H9 (cell line): ENCODE results near the gene PFDN1. TPM values are rescaled to one million over a fixed set of nuclear protein-coding genes. Genes with fewer than 3 reads are reported as not detected.

Source experiments
- DNase-seq: peaks from one replicate; pipeline ENCODE4 v3.0.0-alpha.2; 2017
- H2AFZ ChIP-seq: one replicate; pipeline ENCODE4 v1.6.1; 2013; ENCODE audit warnings: mild to moderate bottlenecking, low read length, control low read depth, moderate library complexity
- H2AK5ac ChIP-seq: 2 replicates; pipeline ENCODE4 v1.6.1; 2013; ENCODE audit warnings: low read length, control low read depth, mixed read lengths; ENCODE audit not compliant: insufficient read length
- H2BK120ac ChIP-seq: one replicate; pipeline ENCODE4 v1.6.1; 2013; ENCODE audit warnings: low read depth, mild to moderate bottlenecking, low read length, control low read depth, inconsistent platforms; ENCODE audit not compliant: poor library complexity, severe bottlenecking
- H2BK12ac ChIP-seq: 2 replicates; pipeline ENCODE4 v1.6.1; 2013; ENCODE audit warnings: low read length, control low read depth, mixed read lengths, low read depth; ENCODE audit not compliant: insufficient read length
- H2BK15ac ChIP-seq: 2 replicates; pipeline ENCODE4 v1.6.1; 2013; ENCODE audit warnings: low read depth, low read length, control low read depth
- H2BK20ac ChIP-seq: one replicate; pipeline ENCODE4 v1.6.1; 2013; ENCODE audit warnings: low read depth, mild to moderate bottlenecking, low read length, control low read depth, inconsistent platforms; ENCODE audit not compliant: poor library complexity, severe bottlenecking
- H2BK5ac ChIP-seq: 2 replicates; pipeline ENCODE4 v1.6.1; 2013; ENCODE audit warnings: low read length, control low read depth, mixed read lengths; ENCODE audit not compliant: insufficient read length
- H3K14ac ChIP-seq: 2 replicates; pipeline ENCODE4 v1.6.1; 2013; ENCODE audit warnings: low read length, control low read depth; ENCODE audit not compliant: insufficient read depth
- H3K18ac ChIP-seq: 2 replicates; pipeline ENCODE4 v1.6.1; 2013; ENCODE audit warnings: low read depth, mild to moderate bottlenecking, mixed read lengths, low read length, control low read depth; ENCODE audit not compliant: insufficient read length
- H3K23ac ChIP-seq: 2 replicates; pipeline ENCODE4 v1.6.1; 2013; ENCODE audit warnings: low read length, control low read depth, mixed read lengths, low read depth; ENCODE audit not compliant: insufficient read length
- H3K23me2 ChIP-seq: 2 replicates; pipeline ENCODE4 v1.6.1; 2013; ENCODE audit warnings: low read depth, mild to moderate bottlenecking, mixed read lengths, low read length, control low read depth; ENCODE audit not compliant: insufficient read length, poor library complexity, severe bottlenecking
- H3K27ac ChIP-seq: 2 replicates; pipeline ENCODE4 v1.5.1; 2013; ENCODE audit warnings: low read length, control low read depth, mixed read lengths, low read depth; ENCODE audit not compliant: insufficient read length
- H3K27me3 ChIP-seq: 2 replicates; pipeline ENCODE4 v1.6.1; 2013; ENCODE audit warnings: low read length, control low read depth, inconsistent platforms; ENCODE audit not compliant: insufficient read depth
- H3K4ac ChIP-seq: 2 replicates; pipeline ENCODE4 v1.6.1; 2013; ENCODE audit warnings: low read depth, mild to moderate bottlenecking, control low read depth, inconsistent platforms, low read length, moderate library complexity
- H3K4me1 ChIP-seq: 2 replicates; pipeline ENCODE4 v1.6.1; 2013; ENCODE audit warnings: low read length, control low read depth, inconsistent platforms; ENCODE audit not compliant: insufficient read depth
- H3K4me2 ChIP-seq: 2 replicates; pipeline ENCODE4 v1.6.1; 2013; ENCODE audit warnings: low read length, control low read depth, mixed read lengths; ENCODE audit not compliant: insufficient read length, insufficient read depth
- H3K56ac ChIP-seq: 2 replicates; pipeline ENCODE4 v1.6.1; 2013; ENCODE audit warnings: low read depth, mild to moderate bottlenecking, mixed read lengths, low read length, control low read depth; ENCODE audit not compliant: insufficient read length
- H3K79me1 ChIP-seq: 2 replicates; pipeline ENCODE4 v1.6.1; 2013; ENCODE audit warnings: low read depth, mild to moderate bottlenecking, moderate library complexity, low read length, control low read depth, inconsistent platforms; ENCODE audit not compliant: insufficient read depth, poor library complexity, severe bottlenecking
- H3K79me2 ChIP-seq: 2 replicates; pipeline ENCODE4 v1.6.1; 2013; ENCODE audit warnings: low read length, control low read depth, inconsistent platforms; ENCODE audit not compliant: insufficient read depth
- H3K9ac ChIP-seq: 2 replicates; pipeline ENCODE4 v1.6.1; 2013; ENCODE audit warnings: low read length, control low read depth, mixed read lengths; ENCODE audit not compliant: insufficient read length; ENCODE audit errors: extremely low read depth
- H3K9me3 ChIP-seq: one replicate; pipeline ENCODE4 v1.6.1; 2013; ENCODE audit warnings: low read depth, low read length, inconsistent platforms; ENCODE audit not compliant: control insufficient read depth
- H3T11ph ChIP-seq: one replicate; pipeline ENCODE4 v1.6.1; 2013; ENCODE audit warnings: mild to moderate bottlenecking, low read length, control low read depth, inconsistent platforms
- H4K20me1 ChIP-seq: one replicate; pipeline ENCODE4 v1.6.1; 2013; ENCODE audit not compliant: control insufficient read depth, insufficient read length, insufficient read depth
- H4K5ac ChIP-seq: 2 replicates; pipeline ENCODE4 v1.6.1; 2013; ENCODE audit warnings: low read depth, mild to moderate bottlenecking, mixed read lengths, low read length, control low read depth; ENCODE audit not compliant: insufficient read length
- H4K8ac ChIP-seq: replicated peaks from 2 replicates; pipeline ENCODE4 v1.6.1; 2013; ENCODE audit warnings: low read length, control low read depth, mixed read lengths, low read depth; ENCODE audit not compliant: insufficient read length
- H4K91ac ChIP-seq: 2 replicates; pipeline ENCODE4 v1.6.1; 2013; ENCODE audit warnings: low read depth, mild to moderate bottlenecking, moderate library complexity, mixed read lengths, low read length, control low read depth; ENCODE audit not compliant: insufficient read length
- H3K27ac Mint-ChIP-seq, 3 experiments: 2 replicates in 2 of 3; 3 replicates in 1 of 3; pipeline ENCODE4 v1.8.0; 2020 to 2021; ENCODE audit warnings: mixed read lengths in 3 of 3, mild to moderate bottlenecking in 1 of 3, moderate library complexity in 1 of 3
- H3K27me3 Mint-ChIP-seq: 2 replicates; pipeline ENCODE4 v1.8.0; 2021; ENCODE audit warnings: low read depth, mild to moderate bottlenecking, moderate library complexity, mixed read lengths
- H3K36me3 Mint-ChIP-seq, 3 experiments: 2 replicates in 2 of 3; 3 replicates in 1 of 3; pipeline ENCODE4 v1.8.0; 2020 to 2021; ENCODE audit warnings: low read depth in 3 of 3, mixed read lengths in 3 of 3; ENCODE audit not compliant: insufficient read depth in 1 of 3
- H3K4me1 Mint-ChIP-seq, 2 experiments: 2 replicates each; pipeline ENCODE4 v1.8.0; 2020; ENCODE audit warnings: mixed read lengths in 2 of 2
- H3K4me3 Mint-ChIP-seq, 2 experiments: 2 replicates in 1 of 2; 3 replicates in 1 of 2; pipeline ENCODE4 v1.8.0; 2020 to 2021; ENCODE audit warnings: mild to moderate bottlenecking in 2 of 2, mixed read lengths in 2 of 2, moderate library complexity in 1 of 2
- H3K9me3 Mint-ChIP-seq, 2 experiments: 2 replicates in 1 of 2; 3 replicates in 1 of 2; pipeline ENCODE4 v1.8.0; 2020; ENCODE audit warnings: mild to moderate bottlenecking in 2 of 2, mixed read lengths in 2 of 2, moderate library complexity in 1 of 2
- WGBS: extraction: QIAGEN DNeasy Blood & Tissue Kit; methylation state at CpG from one replicate; pipeline ENCODE4 v1.1.7; 2013; ENCODE audit warnings: missing lambda C conversion rate, low lambda C conversion rate, mixed read lengths; ENCODE audit not compliant: insufficient read length; ENCODE audit errors: extremely low coverage; 5-methylcytosine and 5-hydroxymethylcytosine counted together
- total RNA-seq: library from RNA; stranded (reverse); gene quantifications from 2 replicates; pipeline ENCODE4 v1.2.1, GENCODE V29; 2021
- TF ChIP-seq, protein P1 (sequence below): fragments of 200-600 bp; sonication (generic); conservative IDR thresholded peaks from 3 replicates; pipeline ENCODE4 v1.8.0; 2021; ENCODE audit warnings: antibody characterized with exemption, mild to moderate bottlenecking

The PFDN1 gene
- total RNA-seq, 1 experiment from 2014 or later = 58.3 TPM

DNA sequence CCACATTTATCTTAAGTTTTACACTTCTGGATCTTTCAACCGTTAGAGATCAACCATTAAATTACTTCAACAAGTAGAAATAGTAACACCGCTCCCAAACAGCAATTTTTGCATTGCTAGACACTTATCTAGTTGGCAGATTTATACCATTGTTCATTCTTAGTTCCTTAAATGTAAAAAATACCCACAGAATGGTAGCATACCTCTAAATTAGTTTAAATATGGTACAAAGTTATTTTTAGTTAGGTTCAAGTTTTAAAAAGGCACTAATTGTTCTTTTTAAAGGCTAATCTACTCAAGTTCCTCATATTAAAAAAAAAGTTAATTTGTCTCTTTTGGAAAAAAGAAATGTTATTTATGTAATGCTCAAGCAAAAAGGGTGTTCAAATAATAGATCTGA, 8.1 kb downstream of the PFDN1 start:
- H3K4me2 ChIP-seq = no peak overlapping the region
- no peak overlapping the region for H2BK120ac ChIP-seq
- no peak overlapping the region for H2AK5ac ChIP-seq
- H3K18ac ChIP-seq = no peak overlapping the region
- TF ChIP-seq, protein P1, sequence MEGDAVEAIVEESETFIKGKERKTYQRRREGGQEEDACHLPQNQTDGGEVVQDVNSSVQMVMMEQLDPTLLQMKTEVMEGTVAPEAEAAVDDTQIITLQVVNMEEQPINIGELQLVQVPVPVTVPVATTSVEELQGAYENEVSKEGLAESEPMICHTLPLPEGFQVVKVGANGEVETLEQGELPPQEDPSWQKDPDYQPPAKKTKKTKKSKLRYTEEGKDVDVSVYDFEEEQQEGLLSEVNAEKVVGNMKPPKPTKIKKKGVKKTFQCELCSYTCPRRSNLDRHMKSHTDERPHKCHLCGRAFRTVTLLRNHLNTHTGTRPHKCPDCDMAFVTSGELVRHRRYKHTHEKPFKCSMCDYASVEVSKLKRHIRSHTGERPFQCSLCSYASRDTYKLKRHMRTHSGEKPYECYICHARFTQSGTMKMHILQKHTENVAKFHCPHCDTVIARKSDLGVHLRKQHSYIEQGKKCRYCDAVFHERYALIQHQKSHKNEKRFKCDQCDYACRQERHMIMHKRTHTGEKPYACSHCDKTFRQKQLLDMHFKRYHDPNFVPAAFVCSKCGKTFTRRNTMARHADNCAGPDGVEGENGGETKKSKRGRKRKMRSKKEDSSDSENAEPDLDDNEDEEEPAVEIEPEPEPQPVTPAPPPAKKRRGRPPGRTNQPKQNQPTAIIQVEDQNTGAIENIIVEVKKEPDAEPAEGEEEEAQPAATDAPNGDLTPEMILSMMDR = no peak
- H2BK12ac ChIP-seq = no peak overlapping the region
- H3K14ac ChIP-seq = no peak overlapping the region
- peaks cover 2% of the 10 kb centered on the region for H3K79me1 ChIP-seq
- H2AFZ ChIP-seq = no peak overlapping the region
- no CpG with 5 or more reads among the region's 2 CpGs for WGBS
- no peak overlapping the region for H3K23ac ChIP-seq
- H4K20me1 ChIP-seq = no peaks in the 10 kb centered on the region
- no peak for DNase-seq
- Mint-ChIP-seq H3K9me3 (no peaks in the 10 kb centered on the region), H3K4me3 (no peak overlapping the region), H3K36me3 (peaks cover 3 to 14% (median 14%) of the 10 kb centered on the region in 3 experiments; a peak in 6 of 7 replicates), H3K27ac (no peak overlapping the region), H3K4me1 (peaks cover 0 to 19% of the 10 kb centered on the region in 2 experiments; a peak in 3 of 4 replicates), H3K27me3 (no peaks in the 10 kb centered on the region)
- no peak overlapping the region for H4K8ac ChIP-seq
- H2BK5ac ChIP-seq = no peak overlapping the region
- no peak overlapping the region for H2BK15ac ChIP-seq
- H4K91ac ChIP-seq = no peak overlapping the region
- H3K4ac ChIP-seq = no peak overlapping the region
- peaks cover 5% of the 10 kb centered on the region; the same call in 1 of the 2 replicates for H3K79me2 ChIP-seq
- H3K56ac ChIP-seq = no peak overlapping the region
- no peaks in the 10 kb centered on the region for H3K9me3 ChIP-seq
- H3K9ac ChIP-seq = no peak overlapping the region
- H3K23me2 ChIP-seq = no peaks in the 10 kb centered on the region
- H3K4me1 ChIP-seq = no peaks in the 10 kb centered on the region
- no peak overlapping the region for H4K5ac ChIP-seq
- no peaks in the 10 kb centered on the region for H3K27me3 ChIP-seq
- H2BK20ac ChIP-seq = no peak overlapping the region
- H3K27ac ChIP-seq = no peak overlapping the region
- H3T11ph ChIP-seq = no peak overlapping the region
